AG08396 (cell line): ENCODE data around the gene ERC1.

Experiments used
- DNase-seq: peaks from one replicate; pipeline ENCODE4 v3.0.0; 2012; ENCODE audit warnings: low spot score, mixed read lengths

ERC1 gene

DNA sequence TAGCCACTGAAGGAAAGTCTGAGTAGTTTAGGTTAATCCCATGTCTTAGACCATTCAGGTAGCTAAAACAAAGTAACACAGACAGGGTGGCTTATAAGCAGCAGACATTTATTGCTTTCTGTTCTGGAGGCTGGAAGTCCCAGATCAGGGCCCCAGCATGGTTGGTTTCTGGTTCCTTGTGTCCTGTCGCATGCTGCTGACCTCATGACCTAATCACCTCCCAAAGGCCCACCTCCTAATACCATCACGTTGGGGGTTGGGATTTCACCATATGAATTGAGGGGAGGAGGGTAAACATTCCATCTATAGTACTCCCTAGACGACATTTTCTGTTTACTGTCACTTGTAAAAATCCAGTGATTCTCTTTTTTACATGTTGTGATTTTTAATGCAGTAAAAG, 454.8 kb downstream of the ERC1 start:
- no peak for DNase-seq

- DNase-seq = peak; percentile 16
Observed at GRCh38 chr12:1448336-1448735, 457.3 kb downstream of the ERC1 start.

GRCh38 chr12:1453810-1454209, 462.8 kb downstream of the ERC1 start:
- DNase-seq = no peak

DNA sequence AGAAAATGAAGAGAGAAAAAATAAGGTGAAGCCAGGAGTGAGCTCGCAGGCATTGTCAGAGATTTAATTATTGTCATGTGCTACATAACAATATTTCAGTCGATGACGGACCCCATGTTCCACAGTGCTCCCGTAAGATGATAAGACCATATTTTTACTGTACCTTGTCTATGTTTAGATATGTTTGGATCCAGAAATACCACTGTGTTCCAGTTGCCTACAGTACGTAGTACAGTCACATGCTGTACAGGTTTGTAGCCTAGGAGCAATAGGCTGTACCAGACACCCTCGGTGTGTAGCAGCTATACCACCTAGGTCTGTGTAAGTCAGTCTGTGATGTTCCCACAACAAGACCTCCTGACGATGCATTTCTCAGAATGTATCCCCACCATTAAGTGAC, 465.9 kb downstream of the ERC1 start:
- no peak for DNase-seq

DNA sequence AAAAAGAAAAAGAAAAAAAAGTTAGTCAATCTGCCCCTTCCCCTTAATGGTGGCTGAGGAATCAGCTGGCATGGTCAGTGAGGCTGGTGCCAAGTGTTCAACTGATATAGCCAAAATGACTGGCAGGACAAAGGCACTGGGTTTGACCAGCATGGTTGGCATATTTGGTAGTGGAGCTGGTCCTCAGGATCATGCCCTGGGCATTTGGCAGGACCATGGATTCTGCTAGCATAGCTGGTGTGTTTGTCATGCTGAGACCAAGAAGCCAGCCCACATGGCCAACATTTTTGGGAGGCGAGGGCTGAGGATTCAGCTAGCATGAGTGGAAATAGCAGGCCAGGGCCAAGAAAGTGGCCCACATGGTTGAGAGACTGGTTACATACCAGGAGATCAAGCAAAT, 466.9 kb downstream of the ERC1 start:
- DNase-seq = peak; percentile 74

DNA sequence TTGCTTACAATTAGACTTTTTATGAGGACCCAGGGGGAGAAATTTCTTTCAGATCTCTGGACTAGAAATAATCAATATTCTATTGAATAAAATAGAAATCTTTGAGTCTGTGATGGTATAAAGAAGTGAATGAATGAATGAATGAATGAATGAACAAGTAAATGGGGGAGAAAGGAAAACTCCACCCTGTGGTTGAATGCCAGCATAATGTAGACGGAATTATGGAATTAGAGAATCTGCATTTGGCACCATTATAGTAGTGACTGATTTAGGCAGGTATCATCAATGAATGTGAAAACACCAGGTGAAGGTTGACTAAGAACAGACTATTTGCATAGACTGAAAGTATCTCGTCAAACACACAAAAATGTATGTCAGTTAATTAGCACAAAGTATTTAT, 468.3 kb downstream of the ERC1 start:
- DNase-seq = no peak

- DNase-seq = no peak
Observed at GRCh38 chr12:1463073-1463905, 472.3 kb downstream of the ERC1 start.

DNA sequence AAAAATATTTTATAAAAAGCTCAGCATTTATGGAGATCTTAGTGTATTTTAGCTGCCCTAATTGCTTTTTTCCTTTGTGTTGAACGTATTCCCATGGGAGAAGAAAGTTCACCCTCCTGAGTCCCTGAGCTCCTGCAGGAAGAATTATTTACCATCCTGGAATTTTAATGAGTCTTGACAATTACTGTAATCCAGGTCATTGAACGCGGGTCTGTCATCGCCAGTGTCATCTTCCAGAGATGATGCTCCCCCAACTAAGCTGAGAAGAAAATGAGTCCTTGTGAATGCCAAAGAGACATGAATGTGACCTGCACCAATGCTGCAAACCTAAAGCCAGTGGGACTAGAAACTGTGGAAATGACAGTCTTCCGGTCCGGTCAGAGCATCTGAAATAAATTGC, 473.9 kb downstream of the ERC1 start:
- DNase-seq = no peak

DNA sequence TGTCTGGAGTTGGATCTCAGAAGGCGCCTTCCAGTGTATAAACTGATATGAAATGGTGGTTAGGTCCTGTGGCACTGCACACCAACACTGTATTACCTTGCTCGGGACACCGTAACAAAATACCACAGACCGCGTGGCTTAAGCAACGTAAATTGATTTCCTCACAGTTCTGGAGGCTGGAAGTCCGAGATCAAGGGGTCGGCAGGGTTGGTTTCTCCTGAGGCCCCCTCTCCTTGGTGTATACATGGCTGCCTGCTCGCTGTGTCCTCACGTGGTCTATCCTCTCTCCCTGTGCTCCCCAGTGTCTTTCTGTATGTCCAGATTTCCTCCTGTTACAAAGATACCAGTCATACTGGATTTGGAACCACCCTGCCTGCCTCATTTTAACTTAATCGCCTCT, 475.0 kb downstream of the ERC1 start:
- DNase-seq = no peak

GRCh38 chr12:1466481-1467154, 475.6 kb downstream of the ERC1 start:
- no peak for DNase-seq

DNA sequence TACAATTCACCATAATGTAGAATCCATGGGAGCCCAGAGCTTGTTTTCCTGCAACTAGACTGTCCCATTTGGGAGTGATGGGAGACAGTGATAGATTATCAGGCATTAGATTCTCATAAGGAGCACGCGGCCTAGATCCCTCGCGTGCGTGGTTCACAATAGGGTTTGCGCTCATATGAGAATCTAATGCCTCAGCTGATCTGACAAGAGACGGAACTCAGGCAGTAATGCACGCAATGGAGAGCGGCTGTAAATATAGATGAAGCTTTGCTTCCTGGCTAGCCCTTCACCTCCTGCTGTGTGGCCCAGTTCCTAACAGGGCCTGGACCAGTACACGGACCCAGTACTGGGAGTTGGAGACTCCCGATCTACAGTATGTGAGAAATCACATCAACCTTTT, 476.7 kb downstream of the ERC1 start:
- DNase-seq = no peak

DNA sequence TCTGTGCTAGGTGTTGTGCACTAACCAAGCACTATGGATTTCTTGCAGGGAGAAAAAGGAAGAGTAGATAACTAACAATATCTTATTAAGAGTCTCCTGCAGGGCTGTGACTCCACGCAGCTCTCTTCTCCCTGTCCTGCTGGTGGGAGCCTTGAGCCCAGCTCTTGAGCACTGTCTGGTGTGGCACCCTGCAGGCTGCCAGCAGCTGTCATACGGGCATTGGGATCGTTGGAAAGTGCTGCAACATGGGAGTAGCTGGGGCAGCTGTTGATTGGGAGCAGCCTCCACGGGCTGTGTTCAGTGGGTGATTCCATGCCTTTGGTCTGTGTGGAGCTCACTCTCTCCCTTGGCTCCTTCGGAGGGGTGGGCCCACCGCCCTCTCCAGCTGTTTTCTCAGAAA, 478.0 kb downstream of the ERC1 start:
- no peak for DNase-seq

DNA sequence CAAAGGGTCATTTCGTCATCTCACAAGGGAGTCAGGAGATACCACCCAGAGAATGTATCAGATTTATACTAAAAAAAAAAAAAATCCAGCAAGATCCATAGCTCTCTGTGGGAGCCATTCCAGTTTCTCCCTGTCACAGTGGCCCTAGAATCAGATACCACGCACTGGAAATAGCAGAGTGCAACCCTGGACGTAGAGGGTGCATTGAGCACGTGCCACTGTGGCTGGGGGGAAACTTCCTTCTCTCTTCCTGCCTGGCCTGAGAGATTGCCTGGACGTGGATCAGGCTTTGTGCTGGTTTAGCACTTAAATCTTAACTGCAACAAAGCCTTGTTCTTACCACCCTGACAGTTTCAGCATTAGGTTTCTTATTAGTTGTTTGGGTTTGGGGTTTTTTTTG, 479.0 kb downstream of the ERC1 start:
- DNase-seq = no peak

DNA sequence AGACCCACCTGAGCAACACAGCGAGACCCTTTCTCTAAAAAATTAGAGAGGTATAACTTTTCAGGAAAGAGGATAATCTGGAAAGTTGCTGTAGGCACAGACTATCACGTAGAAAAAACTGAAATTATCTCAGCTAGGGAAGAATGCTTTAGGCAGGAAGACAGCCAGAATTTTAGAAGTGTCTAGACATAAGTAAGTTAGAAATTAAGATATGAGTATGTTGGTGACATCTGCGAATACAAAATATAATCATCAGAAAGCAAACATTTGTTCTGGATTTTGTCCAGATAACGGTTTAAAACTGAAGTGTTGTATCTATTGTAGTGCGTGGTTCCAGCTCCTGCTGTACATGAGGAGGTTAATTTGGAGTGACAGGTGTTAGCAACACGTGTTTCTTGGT, 480.2 kb downstream of the ERC1 start:
- DNase-seq = no peak

DNA sequence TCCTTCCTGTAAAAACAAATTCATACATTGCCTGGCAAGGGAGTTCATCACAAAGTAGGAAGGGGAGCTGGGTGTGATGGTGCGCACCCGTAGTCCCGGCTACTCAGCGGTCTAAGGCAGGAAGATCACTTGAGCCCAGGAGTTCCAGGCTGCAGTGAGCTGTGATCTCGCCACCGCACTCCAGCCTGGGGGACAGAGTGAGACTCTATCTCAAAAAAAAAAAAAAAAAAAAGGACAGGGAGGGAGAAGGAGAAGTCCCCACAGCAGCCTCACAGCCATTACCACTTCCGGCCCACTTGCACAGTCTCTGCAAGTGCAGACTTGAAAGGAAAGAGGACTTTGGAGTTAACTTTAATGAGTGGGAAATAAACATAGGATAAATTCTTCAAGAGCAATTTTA, 482.4 kb downstream of the ERC1 start:
- no peak for DNase-seq

DNA sequence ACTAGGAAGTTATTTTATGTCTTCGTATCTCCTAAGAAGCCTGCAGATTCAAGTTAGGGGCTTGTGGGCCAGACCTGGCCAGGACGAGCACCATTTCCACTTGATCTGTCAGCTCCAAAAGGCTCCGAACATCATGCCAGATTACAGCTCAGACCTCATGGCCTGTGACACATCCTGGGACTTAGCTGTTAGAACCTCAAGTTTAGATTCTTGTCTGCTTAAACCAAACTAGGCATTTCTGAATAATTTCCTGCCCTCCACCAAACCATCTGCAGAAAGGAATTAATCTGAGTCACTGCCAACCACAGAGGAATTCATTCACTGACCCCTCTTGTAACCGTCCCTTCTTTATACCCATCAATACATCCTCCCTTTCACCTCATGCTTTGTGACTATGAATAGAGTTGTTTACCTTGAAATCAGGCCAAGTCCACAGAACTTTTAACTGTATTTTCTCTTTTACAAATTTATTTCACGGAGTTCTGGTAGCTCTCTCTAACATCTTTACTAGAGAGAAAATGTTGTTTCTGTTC, 483.1 kb downstream of the ERC1 start:
- peak; percentile 71 for DNase-seq

GRCh38 chr12:1474574-1475153, 483.6 kb downstream of the ERC1 start:
- DNase-seq = peak; percentile 48

DNA sequence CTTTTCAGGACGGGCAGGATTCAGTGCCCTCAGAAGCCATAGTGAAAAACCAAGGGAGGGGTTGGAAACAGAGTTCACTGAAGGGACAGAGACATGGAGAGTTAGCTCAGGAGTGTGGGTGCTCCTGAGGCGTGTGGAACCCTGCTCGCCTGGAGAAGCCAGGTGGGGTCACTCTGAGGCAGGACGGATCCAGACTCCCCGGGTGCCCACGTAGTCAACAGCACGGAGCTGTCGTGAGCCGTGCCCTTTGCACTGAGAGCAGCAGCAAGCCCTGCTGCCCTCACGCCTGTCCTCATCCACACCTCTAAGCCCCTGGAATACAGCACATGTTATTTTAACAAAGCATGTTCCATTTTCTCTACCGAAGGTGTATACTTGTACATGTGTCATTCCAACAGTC, 488.6 kb downstream of the ERC1 start:
- no peak for DNase-seq

DNA sequence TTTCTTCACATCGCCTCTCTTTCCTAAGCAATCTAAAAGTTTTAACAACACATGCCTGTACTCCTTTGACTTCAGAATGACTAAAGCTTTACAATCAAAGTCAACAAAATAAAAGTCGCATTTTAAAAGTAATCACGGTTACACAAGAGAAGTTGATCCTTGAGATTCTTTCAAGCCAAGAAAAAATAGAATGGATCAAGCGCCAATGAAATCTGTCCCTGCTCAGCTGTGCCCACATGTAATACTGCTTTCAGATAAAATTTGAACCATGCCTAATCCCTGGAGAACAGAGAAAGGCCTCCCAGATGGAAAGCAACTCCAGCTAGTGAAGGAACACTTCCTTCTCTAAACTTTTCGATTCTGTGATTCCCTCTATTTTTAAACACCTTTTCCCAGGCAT, 490.3 kb downstream of the ERC1 start:
- DNase-seq = no peak

DNA sequence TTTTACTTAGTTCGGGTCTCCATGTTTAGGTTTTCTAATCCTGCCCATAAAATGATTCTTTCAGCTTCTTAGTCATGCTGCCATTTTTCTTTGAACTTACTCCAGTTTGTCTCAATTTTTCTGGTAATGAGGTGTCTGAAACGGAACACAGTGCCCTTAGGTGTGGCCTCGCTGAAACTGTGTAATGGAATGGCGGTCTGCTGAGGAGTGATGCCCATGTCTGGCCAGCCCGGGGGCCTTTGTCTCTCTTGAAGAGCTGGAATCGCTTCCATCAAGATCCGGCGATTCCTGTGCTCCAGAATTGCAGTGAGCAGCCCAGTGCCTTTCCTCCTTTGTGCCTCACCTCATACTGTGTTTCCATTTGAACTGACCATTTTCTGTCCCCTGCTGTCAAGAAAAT, 490.9 kb downstream of the ERC1 start:
- no peak for DNase-seq

DNA sequence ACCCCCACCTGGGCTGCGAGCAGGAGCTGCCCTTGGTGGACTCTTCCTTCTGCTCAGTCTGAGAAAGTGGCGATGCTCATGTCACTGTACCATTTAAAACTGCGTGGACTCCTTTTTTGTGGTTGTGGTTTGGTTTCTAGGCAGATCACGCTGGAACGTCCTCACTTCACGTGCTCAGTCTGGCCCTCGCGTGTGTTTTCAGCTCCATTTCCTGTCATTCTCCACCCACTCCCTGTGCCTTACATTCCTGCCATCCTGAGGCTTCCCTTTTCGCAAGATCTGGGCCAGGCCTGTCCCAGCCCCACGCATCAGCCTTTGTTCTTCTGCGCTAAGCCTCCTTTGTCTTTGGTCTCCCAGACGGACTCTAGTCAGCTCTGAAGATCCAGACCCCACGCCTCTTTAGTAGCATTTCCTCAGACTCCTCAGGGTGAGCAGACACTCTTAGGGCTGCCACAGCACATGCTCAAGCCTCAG, 497.9 kb downstream of the ERC1 start:
- no peak for DNase-seq

DNA sequence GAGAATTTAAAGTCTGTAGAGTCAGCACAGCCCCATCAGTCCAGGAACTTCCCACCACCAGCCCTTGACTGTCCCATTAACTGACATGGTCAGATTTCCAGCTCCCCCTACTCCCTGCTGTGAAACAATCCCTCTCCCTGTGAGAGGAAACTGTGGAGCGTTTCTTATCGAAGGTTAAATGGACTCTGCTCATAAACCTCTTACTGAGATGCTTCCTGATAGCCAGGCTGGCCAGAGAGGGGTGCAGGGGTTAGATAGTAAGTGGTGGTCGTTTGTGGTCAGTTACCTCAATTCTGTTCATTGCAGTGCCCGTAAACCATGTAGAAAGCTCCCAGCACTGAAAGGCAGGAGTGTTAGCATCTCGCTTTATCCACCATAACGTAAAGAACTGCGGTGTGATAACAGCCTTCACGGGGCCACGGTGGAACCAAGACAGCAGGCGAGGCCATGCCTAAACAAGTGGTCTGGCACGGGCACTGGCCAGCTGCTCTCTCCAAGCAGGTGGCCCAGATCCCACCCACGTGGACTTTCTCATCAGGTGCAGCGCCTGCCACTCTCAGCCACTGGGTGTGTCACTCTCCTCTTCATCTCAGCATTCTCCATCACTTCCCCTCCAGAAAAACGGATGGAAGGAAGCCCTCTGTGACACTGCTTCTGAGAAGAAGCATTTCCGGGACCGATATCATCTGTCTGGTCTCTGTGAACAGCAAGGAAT, 501.1 kb downstream of the ERC1 start:
- DNase-seq = no peak
